Hepatocyte (in vitro differentiated cells): ENCODE results near the gene GDI1.

Source experiments
- CTCF ChIP-seq: fragments of 200-600 bp; sonication (generic); IDR thresholded peaks from 2 replicates; pipeline ENCODE4 v1.5.1; 2016; ENCODE audit warnings: antibody characterized with exemption, mild to moderate bottlenecking; ENCODE audit not compliant: poor library complexity
- EZH2 ChIP-seq: fragments of 200-600 bp; sonication (generic); IDR thresholded peaks from 2 replicates; pipeline ENCODE4 v1.6.1; 2016; ENCODE audit warnings: antibody characterized with exemption, mild to moderate bottlenecking, borderline replicate concordance
- EZH2phosphoT487 ChIP-seq: fragments of 200-600 bp; sonication (generic); IDR thresholded peaks from one replicate; pipeline ENCODE4 v1.6.1; 2018; ENCODE audit warnings: antibody characterized with exemption, mild to moderate bottlenecking, low read depth, moderate library complexity; ENCODE audit not compliant: unreplicated experiment, severe bottlenecking

GRCh38 chrX:154436374-154436982 is 476 bp upstream of the GDI1 start:
- TF ChIP-seq CTCF: no peak
- TF ChIP-seq EZH2: no peak
- TF ChIP-seq EZH2phosphoT487: no peak
